Heart left ventricle (tissue), 16 donors: ENCODE measurements around the gene PLXNC1. TPM values are rescaled to one million over a fixed set of nuclear protein-coding genes. Genes with fewer than 3 reads are reported as not detected.

ENCODE experiments used
- ATAC-seq, 4 donors: fragments of 200-7000 bp; cut with Tn5 transposase; one replicate each; pipeline ENCODE4 v1.9.1; 2020 to 2022; ENCODE audit warnings: moderate library complexity in 4 of 4, mild to moderate bottlenecking in 3 of 4, moderate number of reproducible peaks in 1 of 4
- DNase-seq, 5 donors: peaks; one replicate each; pipeline ENCODE4 v3.0.0-alpha.2; 2020
- H3K27ac ChIP-seq, 12 donors: fragments of 200-600 bp; sonication (generic) in 4 of 12; one replicate each; pipeline versions ENCODE4 v1.5.0 to v1.8.0; 2016 to 2022; ENCODE audit warnings: mild to moderate bottlenecking in 2 of 12
- H3K27me3 ChIP-seq, 9 donors: fragments of 200-600 bp; sonication (generic) in 2 of 9; one replicate each; pipeline versions ENCODE4 v1.5.1 to v1.8.0; 2016 to 2022; ENCODE audit warnings: mild to moderate bottlenecking in 3 of 9
- H3K36me3 ChIP-seq, 9 donors: fragments of 200-600 bp; sonication (generic) in 2 of 9; one replicate each; pipeline versions ENCODE4 v1.5.0 to v1.8.0; 2018 to 2022; ENCODE audit warnings: mild to moderate bottlenecking in 2 of 9
- H3K4me1 ChIP-seq, 12 donors: fragments of 200-600 bp; sonication (generic) in 4 of 12; one replicate each; pipeline versions ENCODE4 v1.5.0 to v1.8.0; 2016 to 2022; ENCODE audit warnings: mild to moderate bottlenecking in 3 of 12
- H3K4me3 ChIP-seq, 12 donors: fragments of 200-600 bp; sonication (generic) in 4 of 12; one replicate each; pipeline versions ENCODE4 v1.5.0 to v1.8.0; 2017 to 2022; ENCODE audit warnings: mild to moderate bottlenecking in 9 of 12, moderate library complexity in 4 of 12
- H3K9me3 ChIP-seq, 12 donors: fragments of 200-600 bp; sonication (generic) in 4 of 12; one replicate each; pipeline versions ENCODE4 v1.5.0 to v1.8.0; 2016 to 2022; ENCODE audit warnings: mild to moderate bottlenecking in 1 of 12
- POLR2A ChIP-seq, 2 donors: fragments of 450-650 bp; IDR thresholded peaks; one replicate each; pipeline ENCODE4 v1.6.1; 2017; ENCODE audit warnings: antibody characterized with exemption in 2 of 2, mild to moderate bottlenecking in 2 of 2, moderate library complexity in 2 of 2
- WGBS, 4 donors: extraction: QIAGEN DNeasy Blood & Tissue Kit in 2 of 4; methylation state at CpG; one replicate each; pipeline versions ENCODE4 v1.1.5 to v1.1.7; 2013 to 2018; 5-methylcytosine and 5-hydroxymethylcytosine counted together
- intact Hi-C, 10 donors: fragments of 100-400 bp; cut with DNase I; formaldehyde crosslinking; loops; one replicate each; pipeline versions ENCODE4 v1.11.1 to v1.14.2; 2022
- polyA plus RNA-seq, 2 donors: library from polyadenylated mRNA; stranded (reverse); fragments of 200-250 nt; gene quantifications; one replicate each; pipeline ENCODE4 v1.2.3, GENCODE V29; 2013
- total RNA-seq, 9 donors: library from RNA; depleted of rRNA in 2 of 9; stranded (reverse); fragments of >200 nt in 2 of 9; fragmentation: NEBNext Ultra II Directional in 3 of 9; extraction: Animal tissue kit (Norgen Biotek cat#: 25700) in 3 of 9; gene quantifications; one replicate each; pipeline versions ENCODE4 v1.1.0 to v1.2.4, GENCODE V29; 2016 to 2023
- TF ChIP-seq, protein P1 (sequence below), 12 donors: fragments of 200-600 bp; sonication (generic) in 4 of 12; IDR thresholded peaks; one replicate each; pipeline versions ENCODE4 v1.5.0 to v1.8.0; 2018 to 2022; ENCODE audit warnings: antibody characterized with exemption in 12 of 12, mild to moderate bottlenecking in 5 of 12
- donor health status: ischemic (EF 13 %, LVEDD 7.1; RV severe dilation, severe dysfunction).
- donor health status: healthy with polysubstance abuse.
- donor health status: DM: no; HTN: yes; CAD: no.
- donor health status: DM: no; HTN: no; CAD: no.
- donor health status: ischemic (EF 25% LVEDD 6.9; RV normal size, moderate dysfunction).
- donor health status: ischemic (EF 25% LVEDD 5.7; RV mildly dilated, moderate dysfunction).
- donor health status: healthy.
- donor health status: DM: yes; HTN: yes; CAD: no.
- donor health status: ischemic (EF 35%, LVEDD 5.7; RV mildly dilated, moderate dysfunction).
- donor health status: nonischemic (EF 11% LVEDD 7.7; RV severe dilation, severe dysfunction).
- donor health status: DM: yes; HTN: yes; CAD: no.
- donor health status: PGD.
- donor health status: ischemic (EF 29% LVEDD 5.4; RV normal size, mild dysfunction).
- donor health status: nonischemic (EF 23%, LVEDD 6.1; RV moderate dilation, normal function).

PLXNC1 gene
- total and polyA plus RNA-seq, 11 donors = 0.84 to 18.4 (median 3.1) TPM

DNA sequence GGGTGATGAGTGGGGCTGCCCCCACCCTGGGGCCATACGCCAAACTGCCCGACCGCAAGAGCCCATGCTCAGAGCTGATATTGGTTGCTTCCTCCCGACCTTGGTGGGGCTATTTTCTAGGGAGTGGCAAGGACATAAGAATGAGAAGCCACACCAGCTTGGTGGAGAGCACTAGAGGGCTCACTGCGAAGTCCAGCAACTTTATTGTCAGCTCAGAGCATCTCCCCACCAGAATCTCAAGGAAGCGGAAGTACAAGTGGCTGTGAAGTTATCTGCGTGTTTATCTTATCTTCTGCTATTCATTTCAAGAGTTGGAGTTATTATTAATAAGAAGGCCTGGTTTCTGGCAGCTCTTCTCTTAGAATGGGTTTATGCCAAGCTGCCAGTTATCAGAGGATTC is 4.9 kb upstream of the PLXNC1 start:
- H3K27ac ChIP-seq = no peak overlapping the region
- ATAC-seq = no peak
- 38 to 71% (median 69%) methylated on average over 7 of the region's 7 CpGs for WGBS, 4 donors
- H3K27me3 ChIP-seq = peaks cover 0 to 4% (median 0%) of the 10 kb centered on the region in 9 donors
- no peak for DNase-seq
- intact Hi-C loops = loop anchor here in 6 of 10 donors (5.0 to 10.0 kb wide), 5 partner anchors 141 to 1191 kb away; no protein-coding TSS in a partner anchor
- no peak overlapping the region for H3K4me3 ChIP-seq
- no peak for TF ChIP-seq POLR2A (IDR thresholded peaks at IDR 0.05)
- TF ChIP-seq, protein P1, sequence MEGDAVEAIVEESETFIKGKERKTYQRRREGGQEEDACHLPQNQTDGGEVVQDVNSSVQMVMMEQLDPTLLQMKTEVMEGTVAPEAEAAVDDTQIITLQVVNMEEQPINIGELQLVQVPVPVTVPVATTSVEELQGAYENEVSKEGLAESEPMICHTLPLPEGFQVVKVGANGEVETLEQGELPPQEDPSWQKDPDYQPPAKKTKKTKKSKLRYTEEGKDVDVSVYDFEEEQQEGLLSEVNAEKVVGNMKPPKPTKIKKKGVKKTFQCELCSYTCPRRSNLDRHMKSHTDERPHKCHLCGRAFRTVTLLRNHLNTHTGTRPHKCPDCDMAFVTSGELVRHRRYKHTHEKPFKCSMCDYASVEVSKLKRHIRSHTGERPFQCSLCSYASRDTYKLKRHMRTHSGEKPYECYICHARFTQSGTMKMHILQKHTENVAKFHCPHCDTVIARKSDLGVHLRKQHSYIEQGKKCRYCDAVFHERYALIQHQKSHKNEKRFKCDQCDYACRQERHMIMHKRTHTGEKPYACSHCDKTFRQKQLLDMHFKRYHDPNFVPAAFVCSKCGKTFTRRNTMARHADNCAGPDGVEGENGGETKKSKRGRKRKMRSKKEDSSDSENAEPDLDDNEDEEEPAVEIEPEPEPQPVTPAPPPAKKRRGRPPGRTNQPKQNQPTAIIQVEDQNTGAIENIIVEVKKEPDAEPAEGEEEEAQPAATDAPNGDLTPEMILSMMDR (IDR thresholded peaks at IDR 0.05) = no peak
- H3K9me3 ChIP-seq = no peaks in the 10 kb centered on the region
- H3K4me1 ChIP-seq = peaks cover 0 to 14% (median 2%) of the 10 kb centered on the region in 12 donors
- no peaks in the 10 kb centered on the region for H3K36me3 ChIP-seq

DNA sequence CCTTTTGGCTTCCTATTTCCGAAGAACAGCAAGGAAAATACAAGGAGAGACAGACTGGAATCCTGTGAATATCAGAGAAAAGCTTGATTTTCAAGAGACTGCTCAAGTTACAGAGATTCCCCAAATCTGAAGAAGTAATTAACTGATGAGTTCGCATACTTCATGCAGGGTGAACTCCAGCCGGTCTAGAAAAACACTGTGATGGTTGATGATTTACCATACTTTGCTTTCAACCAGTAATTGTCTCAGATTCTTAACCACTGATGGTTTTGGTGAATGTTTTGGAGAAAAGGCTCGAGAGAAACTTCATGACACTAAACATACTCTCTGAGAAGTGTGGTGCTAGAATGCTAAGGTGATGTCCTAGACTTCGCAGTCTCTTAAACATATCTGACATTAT is 4.4 kb upstream of the PLXNC1 start:
- intact Hi-C loops = loop anchor here in 8 of 10 donors (2.0 to 10.0 kb wide), 7 partner anchors 141 to 1191 kb away; no protein-coding TSS in a partner anchor
- WGBS, 4 donors = 87 to 94% (median 89%) methylated on average over 5 of the region's 5 CpGs
- Histone ChIP-seq H3K9me3 (no peaks in the 10 kb centered on the region), H3K27ac (no peak overlapping the region), H3K4me3 (no peak overlapping the region), H3K36me3 (no peaks in the 10 kb centered on the region), H3K4me1 (peaks cover 0 to 14% (median 2%) of the 10 kb centered on the region in 12 donors), H3K27me3 (peaks cover 0 to 4% (median 0%) of the 10 kb centered on the region in 9 donors)
- no peak for ATAC-seq
- no peak for DNase-seq
- no peak for TF ChIP-seq POLR2A (IDR thresholded peaks at IDR 0.05)
- TF ChIP-seq, protein P1 (IDR thresholded peaks at IDR 0.05) = no peak

DNA sequence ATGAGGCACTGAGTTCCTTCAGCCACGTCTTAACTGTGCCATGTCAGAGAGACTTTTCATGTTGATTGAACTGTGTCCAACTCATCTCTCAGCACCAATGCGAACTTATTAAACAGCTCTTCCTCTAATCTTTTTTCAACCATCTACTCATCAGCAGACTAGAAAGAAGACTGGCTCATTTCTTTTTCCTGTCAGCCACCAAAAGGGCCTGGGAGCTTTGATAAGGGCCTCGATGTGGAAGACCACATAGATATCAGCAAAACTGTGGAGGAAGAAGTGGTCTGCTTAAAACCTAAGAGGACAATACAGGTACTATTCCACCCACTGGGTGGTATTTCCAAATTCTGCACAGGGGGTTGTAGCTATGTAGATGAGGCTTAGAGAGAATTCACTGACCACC is 3.6 kb upstream of the PLXNC1 start:
- ATAC-seq (no peak), DNase-seq (no peak)
- TF ChIP-seq POLR2A (IDR thresholded peaks at IDR 0.05) = no peak
- TF ChIP-seq, protein P1 (IDR thresholded peaks at IDR 0.05) = no peak
- intact Hi-C loops = loop anchor here in 9 of 10 donors (2.0 to 10.0 kb wide), 9 partner anchors 140 to 1190 kb away; no protein-coding TSS in a partner anchor
- no peaks in the 10 kb centered on the region for H3K36me3 ChIP-seq
- H3K4me3 ChIP-seq = no peak overlapping the region
- WGBS, 4 donors = 67 to 76% (median 71%) methylated on average over 3 of the region's 3 CpGs
- no peak overlapping the region for H3K27ac ChIP-seq
- peaks cover 0 to 12% (median 2%) of the 10 kb centered on the region in 9 donors for H3K27me3 ChIP-seq
- no peaks in the 10 kb centered on the region for H3K9me3 ChIP-seq
- peaks cover 0 to 21% (median 6%) of the 10 kb centered on the region in 12 donors for H3K4me1 ChIP-seq

DNA sequence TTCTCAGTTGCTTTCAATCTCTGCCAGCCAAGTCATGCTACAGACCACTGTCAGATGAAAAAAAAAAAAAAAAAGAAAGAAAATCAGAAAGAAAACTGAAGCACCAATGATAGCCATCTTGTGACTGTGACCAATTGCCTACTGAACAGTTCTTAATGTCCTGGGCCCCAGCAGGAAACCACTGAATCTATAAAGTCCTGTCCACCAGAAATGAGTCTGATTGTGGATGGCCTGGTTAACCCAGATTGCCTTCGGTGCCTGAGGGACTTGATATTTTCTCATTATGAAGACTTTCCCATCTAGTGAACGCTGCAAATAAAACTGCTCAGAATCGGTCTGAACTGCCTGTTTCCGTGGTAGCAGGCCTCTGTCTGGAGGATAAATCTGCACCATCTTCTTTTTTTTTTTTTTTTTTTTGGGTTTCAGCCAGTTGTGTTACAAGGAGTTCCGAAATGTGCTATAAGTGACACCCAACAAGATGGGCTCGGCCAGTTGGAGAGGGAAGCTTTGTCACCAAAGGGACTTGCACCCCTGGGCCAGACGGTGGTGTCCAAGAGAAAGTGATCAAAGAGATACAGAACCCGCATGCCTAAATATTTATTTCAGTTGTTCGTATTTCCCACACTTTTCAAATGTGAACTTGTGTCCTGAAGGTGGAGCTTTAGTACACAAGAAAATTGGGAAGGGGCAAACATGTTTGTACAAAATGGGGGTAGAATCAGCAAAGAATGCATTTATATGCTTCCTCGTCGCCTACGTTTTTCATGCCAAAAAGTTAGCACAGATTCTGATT is 3.0 kb upstream of the PLXNC1 start:
- TF ChIP-seq POLR2A (IDR thresholded peaks at IDR 0.05) = no peak
- TF ChIP-seq, protein P1 (IDR thresholded peaks at IDR 0.05) = peak; percentile 10 to 60 (median 42)
- DNase-seq (no peak), ATAC-seq (no peak)
- Histone ChIP-seq H3K4me3 (no peak overlapping the region), H3K9me3 (no peaks in the 10 kb centered on the region), H3K36me3 (no peaks in the 10 kb centered on the region), H3K27me3 (peaks cover 0 to 18% (median 2%) of the 10 kb centered on the region in 9 donors), H3K4me1 (peaks cover 0 to 27% (median 9%) of the 10 kb centered on the region in 12 donors), H3K27ac (no peak overlapping the region)
- intact Hi-C loops = loop anchor here in 8 of 10 donors (2.0 to 10.0 kb wide), 8 partner anchors 139 to 1189 kb away; no protein-coding TSS in a partner anchor
- 53 to 65% (median 60%) methylated on average over 12 of the region's 12 CpGs for WGBS, 4 donors
